ENCODE data around the gene SMARCD1.

DNA sequence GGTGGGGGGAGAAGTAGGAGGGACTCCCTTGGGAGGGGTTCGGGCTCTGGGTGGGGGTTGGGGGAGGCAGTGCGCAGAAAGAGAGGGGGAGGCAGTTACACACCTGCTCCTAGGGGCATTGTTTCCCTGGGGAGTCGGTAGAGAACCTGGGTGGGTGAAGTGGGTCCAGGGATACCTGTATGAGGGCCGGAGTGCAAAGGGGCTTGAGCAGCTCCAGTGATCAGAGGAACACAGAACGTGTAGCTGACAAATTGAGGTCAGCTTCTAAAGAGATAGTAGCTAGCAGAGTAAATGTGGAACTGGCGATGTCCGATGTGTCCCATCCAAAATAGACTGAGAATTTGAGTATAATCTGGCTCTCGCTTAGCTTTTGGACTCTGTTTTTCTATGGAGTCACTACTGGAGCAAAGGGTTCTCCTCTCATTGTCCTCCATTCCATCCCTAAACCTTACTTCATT is 502 bp downstream of the SMARCD1 start:
- TF ChIP-seq GATA1 (IDR thresholded peaks at IDR 0.05; ENCODE audit: low read depth, low read length) (no peak), POLR2A (IDR thresholded peaks at IDR 0.05; ENCODE audit: low read length) (no peak)
